Stimulated activated CD4-positive, alpha-beta T cell treated with anti-CD3 and anti-CD28 coated beads, Interleukin-1b, Interleukin-23, amount 100 ng/mL, for 1 hour (primary cell): Measurements from ENCODE around the gene GTPBP6.
A peak's percentile ranks its signal among the peaks of the same experiment; 100 is the strongest.
"Not testable (repeated sequence)": the region's sequence is repeated elsewhere in the genome, so short reads cannot be mapped to it uniquely, and the experiment has no call there.

Experiments used
- DNase-seq, 2 donors: peaks; one replicate each; pipeline ENCODE4 v3.0.0-alpha.2; 2020; ENCODE audit warnings: low read depth in 2 of 2

GTPBP6 gene

DNA sequence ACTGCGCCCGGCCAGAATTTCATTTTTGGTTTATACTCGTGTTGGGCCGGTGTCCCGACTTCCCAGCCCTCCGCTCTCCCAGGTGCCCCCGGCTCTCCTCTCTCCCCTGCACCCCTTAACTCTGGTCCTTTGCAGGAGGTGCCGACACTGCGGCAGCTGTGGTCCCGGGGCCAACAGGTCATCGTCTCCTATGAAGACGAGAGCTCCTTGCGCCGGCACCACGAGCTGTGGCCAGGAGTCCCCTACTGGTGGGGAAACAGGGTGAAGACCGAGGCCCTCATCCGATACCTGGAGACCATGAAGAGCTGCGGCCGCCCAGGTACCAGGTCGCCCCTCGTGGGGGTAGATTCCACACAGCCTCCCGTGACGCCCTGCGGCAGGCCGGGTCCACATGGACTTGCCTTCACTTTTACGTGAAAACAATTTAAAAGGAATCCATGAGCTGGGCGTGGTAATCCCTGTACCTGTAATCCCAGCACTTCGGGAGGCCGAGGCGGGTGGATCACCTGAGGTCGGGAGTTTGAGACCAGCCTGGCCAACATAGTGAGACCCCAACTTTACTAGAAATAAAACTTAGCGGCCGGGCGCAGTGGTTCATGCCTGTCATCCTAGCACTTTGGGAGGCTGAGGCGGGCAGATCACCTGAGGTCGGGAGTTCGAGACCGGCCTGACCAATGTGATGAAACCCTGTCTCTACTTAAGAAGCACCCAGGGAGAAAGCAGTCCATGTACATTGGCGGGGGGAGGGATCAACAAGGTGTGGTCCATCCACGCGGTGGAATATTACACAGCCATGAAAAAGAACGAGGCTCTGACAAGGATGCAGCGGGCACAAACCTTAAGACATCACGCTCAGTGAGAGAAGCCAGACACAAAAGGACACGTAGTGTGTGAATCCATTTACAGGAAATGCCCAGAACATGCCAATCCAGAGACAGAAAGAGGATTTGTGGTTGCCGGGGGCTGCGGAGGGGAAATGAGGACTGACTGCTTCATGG, 25.4 kb downstream of the GTPBP6 start:
- DNase-seq: no peak

DNA sequence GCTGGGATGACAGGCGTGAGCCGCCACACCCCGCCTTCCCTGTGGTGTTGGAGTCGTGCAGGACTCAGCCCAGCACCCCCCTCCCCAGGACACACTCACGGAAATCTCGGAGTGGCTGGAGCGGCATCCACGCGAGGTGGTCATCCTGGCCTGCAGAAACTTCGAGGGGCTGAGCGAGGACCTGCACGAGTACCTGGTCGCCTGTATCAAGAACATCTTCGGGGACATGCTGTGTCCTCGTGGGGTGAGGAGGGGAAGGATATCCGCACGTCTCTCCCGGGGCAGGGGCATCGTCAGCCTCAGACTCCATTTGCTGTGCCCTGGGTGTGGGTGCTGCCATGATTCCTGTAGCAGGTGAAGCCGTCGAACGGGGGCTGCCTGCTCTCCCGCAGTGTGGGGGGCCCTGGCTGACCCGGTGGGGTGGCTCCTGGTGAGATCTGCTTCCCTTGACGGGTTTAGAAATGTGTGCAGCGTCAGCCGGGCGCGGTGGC, 27.1 kb downstream of the GTPBP6 start:
- no peak for DNase-seq

DNA sequence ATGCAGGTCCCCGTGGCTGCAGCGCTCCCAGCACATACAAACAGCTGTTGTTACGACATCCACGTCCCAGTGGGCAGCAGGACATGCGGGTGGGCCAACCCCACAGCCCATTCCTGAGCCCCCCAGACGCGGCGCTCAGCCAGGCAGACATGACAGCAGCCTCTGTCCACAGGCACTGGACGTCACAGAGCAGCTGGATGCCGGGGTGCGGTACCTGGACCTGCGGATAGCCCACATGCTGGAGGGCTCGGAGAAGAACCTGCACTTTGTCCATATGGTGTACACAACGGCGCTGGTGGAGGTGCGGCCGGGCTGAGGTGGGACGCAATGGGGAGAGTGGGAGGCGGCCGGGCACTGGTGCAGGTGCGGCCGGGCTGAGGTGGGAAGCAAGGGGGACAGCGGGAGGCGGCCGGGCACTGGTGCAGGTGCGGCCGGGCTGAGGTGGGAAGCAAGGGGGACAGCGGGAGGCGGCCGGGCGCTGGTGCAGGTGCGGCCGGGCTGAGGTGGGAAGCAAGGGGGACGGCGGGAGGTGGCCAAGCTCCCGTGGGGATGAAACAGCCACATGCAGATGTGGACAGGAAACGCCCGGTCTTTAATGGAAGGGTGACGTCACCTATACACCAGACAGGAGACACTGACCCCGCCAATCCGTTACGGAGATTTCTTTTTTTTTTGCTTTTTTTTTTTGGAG, 28.0 kb downstream of the GTPBP6 start:
- no peak for DNase-seq

DNA sequence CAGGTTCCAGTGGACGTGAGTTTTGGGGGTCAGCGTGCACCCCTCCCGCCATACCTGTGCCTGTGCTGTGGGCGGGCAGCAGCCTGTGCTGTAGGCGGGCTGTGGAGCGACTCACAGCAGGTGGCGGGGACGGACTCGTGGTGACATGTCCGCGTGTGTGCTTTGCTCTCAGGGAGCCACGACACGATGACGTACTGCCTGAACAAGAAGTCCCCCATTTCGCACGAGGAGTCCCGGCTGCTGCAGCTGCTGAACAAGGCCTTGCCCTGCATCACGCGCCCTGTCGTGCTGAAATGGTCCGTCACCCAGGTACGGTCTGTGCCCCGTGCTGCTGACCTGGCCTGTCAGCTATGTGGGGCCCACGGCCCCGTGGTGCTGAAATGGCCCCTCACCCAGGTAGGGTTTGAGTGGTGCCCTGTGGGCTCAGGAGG, 30.0 kb downstream of the GTPBP6 start:
- DNase-seq: no peak

DNA sequence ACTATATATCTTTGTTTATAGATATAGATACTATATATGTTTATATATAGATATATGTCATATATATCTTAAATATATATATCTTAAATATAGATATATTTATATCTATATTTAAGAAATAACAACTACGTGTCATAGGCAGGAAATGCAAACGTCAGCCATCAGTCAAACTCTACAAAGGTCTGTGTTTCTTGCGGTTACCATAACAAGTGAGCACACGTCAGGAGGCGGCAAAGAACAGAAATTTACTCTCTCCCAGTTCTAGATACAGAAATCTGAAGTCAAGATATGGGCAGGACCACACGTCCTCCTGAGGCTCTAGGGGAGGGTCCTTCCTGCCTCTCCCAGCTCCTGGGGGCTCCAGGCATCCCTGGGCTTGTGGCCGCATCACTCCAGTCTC, 30.9 kb downstream of the GTPBP6 start:
- DNase-seq: no peak

DNA sequence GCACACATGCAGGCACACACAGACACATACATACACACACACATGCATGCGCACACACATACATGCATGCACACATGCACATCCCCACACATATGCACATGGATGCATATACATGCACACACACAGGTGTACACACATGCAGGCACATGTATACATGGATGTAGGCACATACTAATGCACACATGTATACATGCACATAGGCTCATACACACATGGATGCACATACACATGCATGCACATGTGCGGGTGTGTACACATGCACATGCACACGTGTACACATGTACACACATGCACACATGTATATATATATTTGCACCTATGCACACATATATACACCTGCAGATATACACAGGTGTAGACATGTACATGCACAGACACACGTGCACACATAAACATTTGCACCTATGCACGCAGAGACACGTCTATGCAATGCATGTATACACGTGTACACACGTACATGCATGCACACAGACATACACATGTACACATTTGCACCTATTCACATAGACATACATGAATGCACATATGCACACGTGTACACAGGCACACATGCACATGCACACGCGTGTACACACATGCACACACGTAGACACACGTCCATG, 33.4 kb downstream of the GTPBP6 start:
- DNase-seq: no peak

DNA sequence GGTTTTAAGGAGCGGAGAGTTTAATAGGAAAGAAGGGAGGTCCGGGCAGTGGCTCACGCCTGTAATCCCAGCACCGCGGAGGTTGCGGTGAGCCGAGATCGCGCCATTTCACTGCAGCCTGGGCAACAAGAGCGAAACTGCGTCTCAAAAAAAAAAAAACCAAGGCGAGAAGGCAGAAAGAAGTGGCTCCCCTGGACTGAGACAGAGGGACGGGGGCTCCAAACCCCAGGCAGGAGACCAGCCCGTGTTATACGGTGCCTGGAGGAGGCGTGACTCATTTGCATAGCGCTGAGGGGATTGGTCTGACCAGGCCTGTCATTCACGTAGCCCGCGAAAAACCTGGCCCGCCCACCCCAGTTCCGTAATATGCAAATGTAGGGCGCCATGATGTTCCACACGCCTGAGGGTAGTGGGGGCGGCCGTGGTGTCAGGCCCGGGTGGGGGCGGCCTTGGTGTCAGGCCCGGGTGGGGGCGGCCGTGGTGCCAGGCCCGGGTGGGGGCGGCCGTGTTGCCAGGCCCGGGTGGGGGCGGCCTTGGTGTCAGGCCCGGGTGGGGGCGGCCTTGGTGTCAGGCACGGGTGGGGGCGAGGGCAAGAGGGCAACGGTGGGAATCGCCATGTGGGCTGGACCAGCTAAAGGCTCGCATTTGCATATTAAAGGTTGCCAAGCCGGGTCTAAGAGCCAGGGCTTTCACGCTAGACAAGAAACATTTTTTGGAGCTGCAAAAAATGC, 35.3 kb downstream of the GTPBP6 start:
- DNase-seq: peak; percentile 70 to 74

DNA sequence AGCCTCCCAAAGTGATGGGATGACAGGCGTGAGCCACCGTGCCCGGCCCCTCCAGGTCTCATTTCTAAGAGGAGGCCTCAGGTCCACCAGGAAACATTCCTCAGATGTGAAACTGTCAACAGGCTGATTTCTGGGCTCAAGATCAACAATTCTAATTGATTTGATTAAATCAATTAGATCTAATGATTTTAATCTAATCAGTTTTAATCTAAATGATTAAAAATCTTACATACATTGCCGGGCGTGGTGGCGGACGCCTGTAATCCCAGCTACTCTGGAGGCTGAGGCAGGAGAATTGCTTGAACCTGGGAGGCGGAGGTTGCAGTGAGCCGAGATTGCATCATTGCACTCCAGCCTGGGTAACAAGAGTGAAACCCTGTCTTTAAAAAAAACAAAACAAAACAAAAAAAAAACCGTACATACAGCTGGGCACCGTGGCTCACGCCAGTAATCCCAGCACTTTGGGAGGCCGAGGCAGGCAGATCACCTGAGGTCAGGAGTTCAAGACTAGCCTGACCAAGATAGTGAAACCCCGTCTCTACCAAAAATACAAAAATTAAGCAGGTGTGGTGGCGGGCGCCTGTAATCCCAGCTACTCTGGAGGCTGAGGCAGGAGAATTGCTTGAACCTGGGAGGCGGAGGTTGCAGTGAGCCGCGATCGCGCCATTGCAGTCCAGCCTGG, 36.5 kb downstream of the GTPBP6 start:
- not testable (repeated sequence) for DNase-seq

DNA sequence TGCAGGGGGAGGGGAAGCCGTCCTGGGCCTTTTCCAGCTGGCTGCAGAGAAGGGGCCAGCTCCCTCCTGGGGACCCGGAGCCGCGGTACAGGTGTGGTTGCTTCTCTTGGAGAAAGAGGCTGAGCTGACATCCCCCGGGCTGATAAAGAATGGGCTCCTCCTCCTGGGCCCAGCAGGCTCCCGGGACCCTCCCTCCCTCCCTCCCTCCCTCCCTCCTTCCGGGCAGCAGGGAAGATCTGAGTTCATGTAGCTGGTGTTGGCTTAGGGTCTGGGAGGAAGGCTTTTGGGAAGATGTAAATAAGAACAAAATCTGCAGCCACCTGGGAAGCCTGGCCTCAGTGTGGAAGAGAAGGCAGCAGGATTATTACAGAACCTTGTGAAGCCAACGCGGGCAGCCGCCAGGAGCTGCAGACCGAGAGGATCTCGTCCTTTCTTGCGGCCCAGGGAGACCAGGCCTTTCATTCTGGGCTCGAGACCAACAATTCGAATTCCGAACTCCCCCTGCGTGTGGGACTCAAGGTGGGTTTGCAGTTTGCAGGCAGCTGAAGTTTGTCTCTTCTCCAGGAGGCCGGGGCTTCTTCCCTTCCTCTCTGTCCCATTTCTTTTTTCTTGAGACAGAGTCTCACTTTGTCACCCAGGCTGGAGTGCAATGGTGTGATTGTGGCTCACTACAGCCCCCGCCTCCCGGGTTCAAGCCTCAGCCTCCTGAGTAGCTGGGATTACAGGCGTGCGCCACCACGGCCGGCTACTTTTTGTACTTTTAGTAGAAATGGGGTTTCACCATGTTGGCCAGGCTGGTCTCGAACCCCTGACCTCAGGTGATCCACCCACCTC, 37.2 kb downstream of the GTPBP6 start, which contains the start of gene PLCXD1:
Gene PLCXD1 (plus strand): TSS at position 216 of the 834 bp plus-strand sequence. CDS start 2,807 bp downstream, outside the sequence.
- no peak for DNase-seq

DNA sequence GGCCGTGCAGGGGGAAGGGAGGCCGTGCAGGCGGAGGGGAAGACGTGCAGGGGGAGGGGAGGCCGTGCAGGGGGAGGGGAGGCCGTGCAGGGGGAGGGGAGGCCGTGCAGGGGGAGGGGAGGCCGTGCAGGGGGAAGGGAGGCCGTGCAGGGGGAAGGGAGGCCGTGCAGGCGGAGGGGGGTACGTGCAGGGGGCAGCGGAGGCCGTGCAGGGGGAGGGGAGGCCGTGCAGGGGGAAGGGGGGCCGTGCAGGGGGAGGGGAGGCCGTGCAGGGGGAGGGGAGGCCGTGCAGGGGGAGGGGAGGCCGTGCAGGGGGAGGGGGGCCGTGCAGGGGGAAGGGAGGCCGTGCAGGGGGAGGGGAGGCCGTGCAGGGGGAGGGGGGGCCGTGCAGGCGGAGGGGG, 37.9 kb downstream of the GTPBP6 start:
- DNase-seq: not testable (repeated sequence)

DNA sequence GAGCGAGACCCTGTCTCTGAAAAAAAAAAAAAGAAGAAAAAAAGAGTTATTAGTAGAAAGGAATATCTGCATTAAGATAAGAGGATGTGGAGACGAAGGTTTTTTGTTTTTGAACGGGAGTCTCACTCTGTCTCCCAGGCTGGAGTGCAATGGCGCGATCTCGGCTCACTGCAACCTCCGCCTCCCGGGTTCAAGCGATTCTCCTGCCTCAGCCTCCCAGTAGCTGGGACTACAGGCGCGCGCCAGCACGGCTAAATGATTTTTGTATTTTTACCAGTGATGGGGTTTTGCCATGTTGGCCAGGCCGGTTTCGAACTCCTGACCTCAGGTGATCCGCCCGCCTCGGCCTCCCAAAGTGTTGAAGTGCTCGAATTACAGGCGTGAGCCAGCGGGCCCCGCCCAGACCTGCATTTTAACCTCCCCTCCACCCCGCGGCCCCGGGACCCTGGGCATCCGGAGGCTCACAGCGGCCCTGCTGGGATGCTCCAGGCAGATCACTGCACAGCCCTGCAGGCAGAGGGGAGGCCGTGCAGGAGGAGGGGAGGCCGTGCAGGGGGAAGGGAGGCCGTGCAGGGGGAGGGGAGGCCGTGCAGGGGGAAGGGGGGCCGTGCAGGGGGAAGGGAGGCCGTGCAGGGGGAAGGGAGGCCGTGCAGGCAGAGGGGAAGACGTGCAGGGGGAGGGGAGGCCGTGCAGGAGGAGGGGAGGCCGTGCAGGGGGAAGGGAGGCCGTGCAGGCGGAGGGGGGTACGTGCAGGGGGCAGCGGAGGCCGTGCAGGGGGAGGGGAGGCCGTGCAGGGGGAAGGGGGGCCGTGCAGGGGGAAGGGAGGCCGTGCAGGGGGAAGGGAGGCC, 38.6 kb downstream of the GTPBP6 start:
- DNase-seq: not testable (repeated sequence)

DNA sequence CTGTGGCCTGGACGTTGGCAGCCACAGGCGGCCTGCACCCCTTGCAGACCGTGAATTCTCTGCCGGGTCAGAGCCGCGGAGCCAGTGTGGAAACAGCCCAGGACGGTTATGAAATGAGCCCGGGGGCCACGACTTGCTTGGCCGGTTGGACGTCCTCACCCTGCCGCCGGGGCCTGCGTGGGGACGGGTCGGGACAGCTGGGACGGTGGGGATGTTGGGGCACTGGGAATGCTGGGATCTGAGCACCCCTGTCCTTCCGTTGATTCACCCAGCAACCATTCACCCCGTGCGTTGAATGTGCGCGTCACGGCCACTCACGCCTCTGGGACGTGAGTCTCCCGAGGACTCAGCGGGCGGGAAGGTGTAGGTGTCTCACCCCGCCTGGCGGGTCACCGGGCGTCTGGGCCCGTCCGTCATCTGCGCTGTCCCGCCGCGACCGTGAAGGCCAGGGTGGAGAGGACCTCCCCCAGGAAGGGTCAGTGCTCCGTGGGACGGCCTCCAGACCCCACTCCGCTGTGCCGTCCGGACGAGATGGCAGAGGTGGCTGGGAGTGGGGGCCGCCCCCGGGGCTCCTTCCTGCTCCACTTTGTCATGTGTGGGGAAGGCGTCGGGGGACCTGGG, 41.9 kb downstream of the GTPBP6 start:
- DNase-seq: no peak

DNA sequence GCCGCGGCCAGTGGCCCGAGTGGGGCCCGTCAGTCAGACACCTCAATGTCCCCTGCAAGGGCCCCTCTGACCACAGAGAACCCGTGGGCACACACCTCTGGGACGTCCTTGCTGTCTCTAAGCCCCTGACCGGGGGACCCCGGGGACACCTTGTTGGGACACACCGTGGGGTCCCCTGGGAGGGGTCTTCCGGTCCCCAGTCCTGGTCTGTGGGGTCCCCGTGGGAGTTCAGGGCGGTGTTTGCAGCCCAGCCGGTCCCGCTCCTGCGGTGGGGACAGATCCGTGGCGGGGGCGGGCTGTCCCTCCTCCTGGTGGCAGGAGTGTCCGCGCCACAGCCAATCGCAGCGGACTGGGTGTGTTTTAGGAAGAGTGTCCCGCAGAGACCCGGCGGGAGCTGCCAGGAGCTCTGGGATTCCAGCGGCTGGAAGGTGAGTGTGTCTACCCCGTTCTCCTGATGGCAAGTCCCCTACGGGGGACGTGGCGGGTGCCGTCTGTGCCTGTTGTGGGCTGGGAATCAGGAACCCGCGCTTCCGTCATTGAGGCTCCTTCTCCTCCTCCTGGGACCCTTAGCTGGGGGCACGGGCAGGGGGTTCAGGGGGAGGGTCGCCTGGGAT, 42.5 kb downstream of the GTPBP6 start:
- peak in 1 of 2 donors; percentile 21 for DNase-seq

DNA sequence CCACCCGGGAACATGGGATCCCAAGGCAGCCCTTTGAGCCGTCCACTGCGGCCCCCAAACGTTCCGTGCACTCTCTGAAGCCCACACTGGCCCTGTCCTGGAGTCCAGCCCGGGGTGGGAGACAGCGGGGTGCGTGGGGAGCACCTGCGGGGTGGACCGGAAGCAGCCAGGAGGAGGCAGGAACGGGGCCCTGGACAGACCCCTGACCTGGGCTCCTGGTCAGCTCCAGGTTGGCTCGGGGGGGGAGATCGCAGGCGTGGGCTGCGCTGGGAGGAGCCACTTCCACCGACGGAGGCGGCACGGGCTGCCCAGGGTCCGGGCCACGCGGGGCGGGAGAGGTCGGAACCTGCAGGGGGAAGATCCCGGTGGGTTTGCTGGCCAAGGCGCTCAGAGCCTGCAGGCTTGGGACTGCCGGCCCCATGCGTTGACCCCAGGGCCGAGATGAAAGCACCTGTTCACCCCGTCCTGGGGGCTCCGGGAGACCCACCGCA, 43.1 kb downstream of the GTPBP6 start:
- DNase-seq: no peak

DNA sequence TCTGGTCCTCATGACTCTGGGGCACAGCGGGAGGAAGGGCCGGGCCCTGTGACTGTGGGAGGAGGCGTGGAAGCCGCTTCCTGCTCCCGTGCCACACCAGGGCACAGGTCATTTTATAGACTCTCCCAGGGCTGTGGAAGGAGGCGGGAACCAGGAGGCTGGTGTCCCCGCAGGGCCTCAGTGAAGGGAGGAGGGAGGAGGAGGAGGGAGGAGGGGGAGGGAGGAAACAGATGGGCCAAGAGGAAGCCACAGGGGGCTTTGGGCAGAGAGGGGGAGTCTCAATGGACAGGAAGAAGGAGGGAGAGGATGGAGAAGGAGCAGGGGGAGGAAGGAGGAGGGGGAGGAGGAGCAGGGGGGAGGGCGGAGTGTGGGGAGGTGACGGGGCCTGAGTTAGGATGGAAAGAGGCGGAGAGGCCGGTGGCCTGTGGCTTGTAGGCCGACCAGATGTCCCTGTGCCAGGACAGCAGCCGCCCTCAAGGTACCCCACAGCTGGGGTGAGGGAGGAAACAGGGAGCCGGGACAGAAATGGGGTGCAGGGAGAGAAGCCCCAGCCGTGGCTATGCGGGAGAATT, 43.6 kb downstream of the GTPBP6 start:
- no peak for DNase-seq

DNA sequence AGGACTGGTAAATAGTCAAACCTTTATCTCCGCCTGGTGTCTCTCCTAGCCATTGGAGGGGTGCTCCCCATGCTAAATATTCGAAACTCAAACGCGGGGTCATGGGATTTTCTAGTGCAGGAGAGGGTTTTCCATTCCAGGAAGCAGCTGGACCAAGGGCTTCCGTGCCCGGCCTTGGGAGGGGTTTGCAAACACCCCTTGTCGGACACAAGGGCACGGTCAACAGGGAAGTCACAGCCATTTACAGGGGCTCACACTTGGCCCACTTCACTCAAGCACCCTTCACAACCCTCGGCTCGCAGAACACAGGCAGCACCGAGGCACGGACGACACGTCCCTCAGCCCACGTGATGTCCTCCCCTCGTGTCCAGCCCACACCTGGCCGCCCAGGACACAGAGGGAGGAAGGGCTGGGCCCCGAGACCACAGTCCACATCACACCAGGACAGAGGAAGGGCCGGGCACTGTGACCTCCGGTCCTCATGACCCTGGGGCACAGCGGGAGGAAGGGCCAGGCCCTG, 47.7 kb downstream of the GTPBP6 start:
- DNase-seq: no peak

DNA sequence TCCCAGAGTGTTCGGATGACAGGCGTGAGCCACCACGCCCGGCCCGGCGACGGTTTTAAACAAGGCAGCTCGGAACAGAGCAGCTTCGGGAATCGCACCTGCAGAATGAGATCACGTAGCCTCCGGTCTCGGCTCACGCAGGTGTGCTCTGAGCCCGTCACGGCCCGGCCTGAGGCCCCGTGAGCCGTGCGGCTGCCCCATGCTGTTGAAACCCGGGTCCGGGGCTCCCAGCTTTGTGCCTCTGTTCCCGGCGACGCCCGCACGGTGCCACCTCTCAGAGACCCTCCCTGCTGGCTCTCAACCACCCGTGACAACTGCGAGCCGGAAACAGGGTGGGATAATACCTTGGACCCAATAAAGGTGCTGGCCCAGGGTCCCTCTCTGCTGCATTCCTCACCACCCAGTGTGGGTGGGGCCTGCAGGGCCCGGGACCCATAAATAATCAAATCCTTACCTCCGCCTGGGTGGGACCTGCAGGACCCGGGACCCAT, 50.8 kb downstream of the GTPBP6 start:
- DNase-seq: no peak
